ENCODE results near the gene NOP16.

GRCh38 chr5:176425138-176425537 is 36.7 kb upstream of the NOP16 start:
- TF ChIP-seq HDGF (IDR thresholded peaks at IDR 0.05; ENCODE audit: borderline replicate concordance): no peak
- no peak for TF ChIP-seq FOXM1 (IDR thresholded peaks at IDR 0.05; ENCODE audit: borderline replicate concordance)
- no peak for TF ChIP-seq TARDBP (IDR thresholded peaks at IDR 0.05)
- TF ChIP-seq ARNT (IDR thresholded peaks at IDR 0.05): no peak
- no peak for TF ChIP-seq ZNF384 (IDR thresholded peaks at IDR 0.05)
- no peak for TF ChIP-seq SP1 (IDR thresholded peaks at IDR 0.05)
- no peak for TF ChIP-seq ELF4 (IDR thresholded peaks at IDR 0.05)
- no peak for TF ChIP-seq BHLHE40 (IDR thresholded peaks at IDR 0.05; ENCODE audit: borderline replicate concordance)
- no peak for TF ChIP-seq NFRKB (IDR thresholded peaks at IDR 0.05)
- TF ChIP-seq FOXA1 (IDR thresholded peaks at IDR 0.05): no peak
- no peak for TF ChIP-seq L3MBTL2 (conservative IDR thresholded peaks at IDR 0.05)
- TF ChIP-seq SUZ12 (IDR thresholded peaks at IDR 0.05): no peak
- no peak for TF ChIP-seq LEF1 (IDR thresholded peaks at IDR 0.05; ENCODE audit: borderline replicate concordance)
- TF ChIP-seq, protein P1, sequence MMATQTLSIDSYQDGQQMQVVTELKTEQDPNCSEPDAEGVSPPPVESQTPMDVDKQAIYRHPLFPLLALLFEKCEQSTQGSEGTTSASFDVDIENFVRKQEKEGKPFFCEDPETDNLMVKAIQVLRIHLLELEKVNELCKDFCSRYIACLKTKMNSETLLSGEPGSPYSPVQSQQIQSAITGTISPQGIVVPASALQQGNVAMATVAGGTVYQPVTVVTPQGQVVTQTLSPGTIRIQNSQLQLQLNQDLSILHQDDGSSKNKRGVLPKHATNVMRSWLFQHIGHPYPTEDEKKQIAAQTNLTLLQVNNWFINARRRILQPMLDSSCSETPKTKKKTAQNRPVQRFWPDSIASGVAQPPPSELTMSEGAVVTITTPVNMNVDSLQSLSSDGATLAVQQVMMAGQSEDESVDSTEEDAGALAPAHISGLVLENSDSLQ (IDR thresholded peaks at IDR 0.05): no peak

Measured in HEK293T (cell line).